ENCODE data around the gene INTS6L. TPM values are rescaled to one million over a fixed set of nuclear protein-coding genes. Genes with fewer than 3 reads are reported as not detected.
"Not testable (repeated sequence)": the region's sequence is repeated elsewhere in the genome, so short reads cannot be mapped to it uniquely, and the experiment has no call there.

Gene INTS6L
- total RNA-seq, 1 experiment from 2014 or later, result 1.6 TPM

GRCh38 chrX:135605906-135606305, 85.4 kb downstream of the INTS6L start:
- DNase-seq (ENCODE audit: low spot score), result no peak

- DNase-seq (ENCODE audit: low spot score), result not testable (repeated sequence)
Observed at GRCh38 chrX:135624408-135625204, 104.1 kb downstream of the INTS6L start.

GRCh38 chrX:135625995-135626394, 105.5 kb downstream of the INTS6L start:
- DNase-seq (ENCODE audit: low spot score), result no peak

GRCh38 chrX:135629342-135629741, 108.9 kb downstream of the INTS6L start:
- no peak for DNase-seq (ENCODE audit: low spot score)

Other genes with a start within 250 kb of the INTS6L start
- gene ETDC, start 211.2 kb upstream of the INTS6L start, total RNA-seq (2014; rRNA removed; shearing (Covaris generic)), result not detected in 2 replicates
- gene ZNF75D, start 176.6 kb upstream of the INTS6L start, total RNA-seq (2014; rRNA removed; shearing (Covaris generic)), result 2.9 and 5.2 TPM in 2 replicates
- 3.5 and 4.2 TPM in 2 replicates for gene ZNF449, start 175.9 kb upstream of the INTS6L start, total RNA-seq (2014; rRNA removed; shearing (Covaris generic))
- 0.04 and 0.25 TPM in 2 replicates for gene SMIM10L2A, start 98.7 kb upstream of the INTS6L start, total RNA-seq (2014; rRNA removed; shearing (Covaris generic))
- not detected in 2 replicates for gene CT45A1, start 193.0 kb downstream of the INTS6L start, total RNA-seq (2014; rRNA removed; shearing (Covaris generic))
- gene CT45A3, start 247.5 kb downstream of the INTS6L start, total RNA-seq (2014; rRNA removed; shearing (Covaris generic)), result not detected in 2 replicates

Measured in H4 (cell line).